Ishikawa (cell line): Measurements from ENCODE around the gene CNTNAP5.

Experiments
- EP300 ChIP-seq: IDR thresholded peaks from 2 replicates; pipeline ENCODE4 v1.6.1; 2012; ENCODE audit warnings: borderline replicate concordance
- FOXM1 ChIP-seq: IDR thresholded peaks from 2 replicates; pipeline ENCODE4 v1.6.1; 2012; ENCODE audit warnings: low read depth, borderline replicate concordance
- TCF12 ChIP-seq: IDR thresholded peaks from 2 replicates; pipeline ENCODE4 v1.6.1; 2012; ENCODE audit warnings: low read depth

- TF ChIP-seq FOXM1 (no peak), EP300 (no peak), TCF12 (no peak)
Measured at GRCh38 chr2:124402274-124402673, 377.2 kb downstream of the CNTNAP5 start.
